Loucy (cell line): Measurements from ENCODE around the gene PUS10.

Experiments used
- H2AFZ ChIP-seq: fragments of 200-600 bp; sonication (generic); 2 replicates; pipeline ENCODE4 v1.6.0; 2016; ENCODE audit warnings: antibody characterized with exemption, mild to moderate bottlenecking, low read length, moderate library complexity
- H3F3A ChIP-seq: fragments of 200-600 bp; 2 replicates; pipeline ENCODE4 v1.6.0; 2016; ENCODE audit warnings: antibody characterized with exemption, low read depth, mild to moderate bottlenecking
- H3K27me3 ChIP-seq: fragments of 200-600 bp; sonication (generic); 2 replicates; pipeline ENCODE4 v1.6.1; 2014; ENCODE audit warnings: low read length, mild to moderate bottlenecking; ENCODE audit not compliant: insufficient read depth, poor library complexity, severe bottlenecking
- H3K36me3 ChIP-seq: fragments of 200-600 bp; sonication (generic); 2 replicates; pipeline ENCODE4 v1.6.1; 2016; ENCODE audit warnings: low read length; ENCODE audit not compliant: insufficient read depth
- H3K4me1 ChIP-seq: fragments of 200-600 bp; sonication (generic); 2 replicates; pipeline ENCODE4 v1.5.1; 2014; ENCODE audit warnings: low read length, mild to moderate bottlenecking; ENCODE audit not compliant: insufficient read depth, poor library complexity, severe bottlenecking
- H3K4me2 ChIP-seq: fragments of 200-600 bp; sonication (generic); 2 replicates; pipeline ENCODE4 v1.6.0; 2014; ENCODE audit warnings: antibody characterized with exemption, low read length, low read depth, mild to moderate bottlenecking; ENCODE audit not compliant: poor library complexity, severe bottlenecking
- H3K4me3 ChIP-seq: fragments of 200-600 bp; sonication (generic); 2 replicates; pipeline ENCODE4 v1.5.1; 2014; ENCODE audit warnings: low read length, mild to moderate bottlenecking, mixed read lengths; ENCODE audit not compliant: poor library complexity, severe bottlenecking
- H3K79me2 ChIP-seq: fragments of 200-600 bp; sonication (generic); 2 replicates; pipeline ENCODE4 v1.6.1; 2014; ENCODE audit warnings: low read length; ENCODE audit not compliant: insufficient read depth
- H3K9ac ChIP-seq: fragments of 200-600 bp; sonication (generic); 2 replicates; pipeline ENCODE4 v1.6.0; 2014; ENCODE audit warnings: mild to moderate bottlenecking, low read depth, low read length, moderate library complexity; ENCODE audit not compliant: poor library complexity, severe bottlenecking
- H3K9me2 ChIP-seq: fragments of 200-600 bp; sonication (generic); replicated peaks from 2 replicates; pipeline ENCODE4 v1.6.1; 2016; ENCODE audit warnings: low read depth, low read length, mixed read lengths
- H3K9me3 ChIP-seq: fragments of 200-600 bp; sonication (generic); 2 replicates; pipeline ENCODE4 v1.6.1; 2014; ENCODE audit warnings: mild to moderate bottlenecking, antibody characterized with exemption, low read length, low read depth; ENCODE audit not compliant: insufficient read depth
- H4K20me1 ChIP-seq: fragments of 200-600 bp; sonication (generic); 2 replicates; pipeline ENCODE4 v1.6.0; 2014; ENCODE audit warnings: antibody characterized with exemption, low read length, mild to moderate bottlenecking; ENCODE audit not compliant: insufficient read depth, poor library complexity, severe bottlenecking
- EZH2phosphoT487 ChIP-seq: fragments of 200-600 bp; IDR thresholded peaks from 2 replicates; pipeline ENCODE4 v1.6.1; 2018; ENCODE audit warnings: antibody characterized with exemption, mild to moderate bottlenecking, moderate library complexity, borderline replicate concordance
- TF ChIP-seq, protein P1 (sequence below): fragments of 200-600 bp; sonication (generic); conservative IDR thresholded peaks from 2 replicates; pipeline ENCODE4 v1.5.1; 2014; ENCODE audit warnings: mild to moderate bottlenecking, antibody characterized with exemption, low read length

Gene PUS10

GRCh38 chr2:60948926-60949579, 69.0 kb downstream of the PUS10 start:
- Histone ChIP-seq H3K27me3 (no peaks in the 10 kb centered on the region), H2AFZ (no peak overlapping the region), H4K20me1 (no peaks in the 10 kb centered on the region), H3K4me1 (peaks cover 7% of the 10 kb centered on the region), H3K79me2 (no peaks in the 10 kb centered on the region), H3K36me3 (no peaks in the 10 kb centered on the region; the same call in 1 of the 2 replicates), H3K9me3 (no peaks in the 10 kb centered on the region), H3K4me3 (no peak overlapping the region), H3F3A (no peaks in the 10 kb centered on the region), H3K9ac (no peak overlapping the region), H3K9me2 (no peaks in the 10 kb centered on the region), H3K4me2 (no peak overlapping the region)
- TF ChIP-seq, protein P1, sequence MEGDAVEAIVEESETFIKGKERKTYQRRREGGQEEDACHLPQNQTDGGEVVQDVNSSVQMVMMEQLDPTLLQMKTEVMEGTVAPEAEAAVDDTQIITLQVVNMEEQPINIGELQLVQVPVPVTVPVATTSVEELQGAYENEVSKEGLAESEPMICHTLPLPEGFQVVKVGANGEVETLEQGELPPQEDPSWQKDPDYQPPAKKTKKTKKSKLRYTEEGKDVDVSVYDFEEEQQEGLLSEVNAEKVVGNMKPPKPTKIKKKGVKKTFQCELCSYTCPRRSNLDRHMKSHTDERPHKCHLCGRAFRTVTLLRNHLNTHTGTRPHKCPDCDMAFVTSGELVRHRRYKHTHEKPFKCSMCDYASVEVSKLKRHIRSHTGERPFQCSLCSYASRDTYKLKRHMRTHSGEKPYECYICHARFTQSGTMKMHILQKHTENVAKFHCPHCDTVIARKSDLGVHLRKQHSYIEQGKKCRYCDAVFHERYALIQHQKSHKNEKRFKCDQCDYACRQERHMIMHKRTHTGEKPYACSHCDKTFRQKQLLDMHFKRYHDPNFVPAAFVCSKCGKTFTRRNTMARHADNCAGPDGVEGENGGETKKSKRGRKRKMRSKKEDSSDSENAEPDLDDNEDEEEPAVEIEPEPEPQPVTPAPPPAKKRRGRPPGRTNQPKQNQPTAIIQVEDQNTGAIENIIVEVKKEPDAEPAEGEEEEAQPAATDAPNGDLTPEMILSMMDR = no peak
- no peak for TF ChIP-seq EZH2phosphoT487

DNA sequence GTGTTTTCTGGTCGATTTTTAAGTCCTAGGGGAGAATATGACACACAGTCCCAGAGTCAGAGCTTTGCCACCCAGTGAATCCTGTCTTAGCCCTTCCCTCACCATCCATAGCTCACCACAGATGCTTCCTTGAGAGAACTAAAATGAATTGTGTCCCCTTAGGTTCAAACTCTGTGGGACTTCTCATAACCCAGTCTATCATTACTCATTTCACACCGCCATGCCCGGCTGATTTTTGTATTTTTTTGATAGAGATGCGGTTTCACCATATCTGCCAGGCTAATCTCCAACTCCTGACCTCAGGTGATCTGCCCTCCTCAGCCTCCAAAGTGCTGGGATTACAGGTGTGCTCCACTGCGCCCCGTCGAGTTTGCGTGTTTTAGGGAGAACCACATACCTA, 69.9 kb downstream of the PUS10 start:
- Histone ChIP-seq H3K27me3 (no peaks in the 10 kb centered on the region), H2AFZ (no peak overlapping the region), H3K9me2 (no peaks in the 10 kb centered on the region), H3F3A (no peaks in the 10 kb centered on the region), H3K79me2 (no peaks in the 10 kb centered on the region), H3K4me2 (no peak overlapping the region), H3K9ac (no peak overlapping the region), H3K9me3 (no peaks in the 10 kb centered on the region), H3K36me3 (no peaks in the 10 kb centered on the region), H4K20me1 (no peaks in the 10 kb centered on the region), H3K4me3 (no peak overlapping the region), H3K4me1 (peaks cover 7% of the 10 kb centered on the region)
- TF ChIP-seq, protein P1 = no peak
- no peak for TF ChIP-seq EZH2phosphoT487

- no peaks in the 10 kb centered on the region for H3K79me2 ChIP-seq
- no peaks in the 10 kb centered on the region for H3K9me2 ChIP-seq
- peaks cover 7% of the 10 kb centered on the region for H3K4me1 ChIP-seq
- H3F3A ChIP-seq = no peaks in the 10 kb centered on the region
- no peak for TF ChIP-seq EZH2phosphoT487
- TF ChIP-seq, protein P1 = no peak
- no peaks in the 10 kb centered on the region for H3K9me3 ChIP-seq
- H2AFZ ChIP-seq = no peak overlapping the region
- no peaks in the 10 kb centered on the region for H3K27me3 ChIP-seq
- no peak overlapping the region for H3K4me2 ChIP-seq
- H4K20me1 ChIP-seq = no peaks in the 10 kb centered on the region
- no peak overlapping the region for H3K4me3 ChIP-seq
- no peaks in the 10 kb centered on the region for H3K36me3 ChIP-seq
- H3K9ac ChIP-seq = no peak overlapping the region
These were observed 71.0 kb downstream of the PUS10 start for GRCh38 chr2:60947056-60947455.
